Right atrium auricular region (tissue), 2 donors: ENCODE data around the gene SEMA3A. TPM values are rescaled to one million over a fixed set of nuclear protein-coding genes. Genes with fewer than 3 reads are reported as not detected.

Experiments
- DNase-seq: peaks from one replicate; pipeline ENCODE4 v3.0.0-alpha.2; 2019; ENCODE audit warnings: low spot score
- H3K27ac ChIP-seq, 2 donors: fragments of 200-600 bp; sonication (generic); 1 replicate in 1 of 2; 2 replicates in 1 of 2; pipeline ENCODE4 v1.5.1; 2016 to 2019
- H3K27me3 ChIP-seq, 2 donors: fragments of 200-600 bp; sonication (generic); one replicate each; pipeline versions ENCODE4 v1.5.1 to v1.6.0; 2017 to 2019
- H3K36me3 ChIP-seq: fragments of 200-600 bp; sonication (generic); one replicate; pipeline ENCODE4 v1.5.1; 2016
- H3K4me1 ChIP-seq, 2 donors: fragments of 200-600 bp; sonication (generic); one replicate each; pipeline versions ENCODE4 v1.5.1 to v1.6.0; 2017 to 2019
- H3K4me3 ChIP-seq, 2 donors: fragments of 200-600 bp; sonication (generic); 1 replicate in 1 of 2; 2 replicates in 1 of 2; pipeline ENCODE4 v1.5.1; 2017 to 2019; ENCODE audit warnings: mild to moderate bottlenecking in 1 of 2, moderate library complexity in 1 of 2
- H3K9me3 ChIP-seq, 2 donors: fragments of 200-600 bp; sonication (generic); one replicate each; pipeline ENCODE4 v1.5.1; 2019
- CTCF ChIP-seq, 2 donors: fragments of 200-600 bp; sonication (generic); IDR thresholded peaks; one replicate each; pipeline ENCODE4 v1.5.1; 2019; ENCODE audit warnings: antibody characterized with exemption in 2 of 2
- total RNA-seq, 2 donors: library from RNA; depleted of rRNA; stranded (reverse); fragments of >200 nt; gene quantifications; one replicate each; pipeline ENCODE4 v1.1.0, GENCODE V29; 2016

SEMA3A gene
- total RNA-seq, 2 donors from 2014 or later, result 3.6 to 6.1 TPM

DNA sequence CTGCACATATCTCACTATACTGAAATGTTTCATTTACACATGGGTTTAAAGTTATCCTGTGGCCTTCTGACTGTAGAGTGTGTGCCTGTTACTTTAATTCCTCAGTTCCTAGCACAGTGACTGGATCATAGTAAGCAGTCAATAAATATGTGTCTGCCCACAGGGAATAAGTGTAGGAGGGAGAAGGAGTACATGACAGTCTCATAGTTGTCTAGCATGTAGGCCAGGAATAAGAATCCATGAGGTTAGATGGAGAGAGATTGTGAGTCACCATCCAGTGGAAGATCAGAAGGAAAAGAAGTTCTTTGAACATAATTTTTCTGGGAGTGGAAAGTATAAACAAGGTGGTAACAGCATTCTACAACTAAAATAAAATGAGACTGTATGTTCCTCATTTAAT is 36.6 kb upstream of the SEMA3A start:
- H3K27me3 ChIP-seq, result no peaks in the 10 kb centered on the region
- H3K36me3 ChIP-seq, result no peaks in the 10 kb centered on the region
- no peaks in the 10 kb centered on the region for H3K4me1 ChIP-seq
- H3K4me3 ChIP-seq, result no peak overlapping the region
- no peak for TF ChIP-seq CTCF (IDR thresholded peaks at IDR 0.05)
- no peak overlapping the region for H3K27ac ChIP-seq
- H3K9me3 ChIP-seq, result no peaks in the 10 kb centered on the region
- DNase-seq, result no peak

- no peak overlapping the region for H3K27ac ChIP-seq
- H3K4me1 ChIP-seq, result no peaks in the 10 kb centered on the region
- no peak overlapping the region for H3K4me3 ChIP-seq
- H3K27me3 ChIP-seq, result no peaks in the 10 kb centered on the region
- no peak for TF ChIP-seq CTCF (IDR thresholded peaks at IDR 0.05)
- no peaks in the 10 kb centered on the region for H3K36me3 ChIP-seq
- H3K9me3 ChIP-seq, result no peaks in the 10 kb centered on the region
- DNase-seq, result no peak
Observed at GRCh38 chr7:84230491-84230890, 35.9 kb upstream of the SEMA3A start.

DNA sequence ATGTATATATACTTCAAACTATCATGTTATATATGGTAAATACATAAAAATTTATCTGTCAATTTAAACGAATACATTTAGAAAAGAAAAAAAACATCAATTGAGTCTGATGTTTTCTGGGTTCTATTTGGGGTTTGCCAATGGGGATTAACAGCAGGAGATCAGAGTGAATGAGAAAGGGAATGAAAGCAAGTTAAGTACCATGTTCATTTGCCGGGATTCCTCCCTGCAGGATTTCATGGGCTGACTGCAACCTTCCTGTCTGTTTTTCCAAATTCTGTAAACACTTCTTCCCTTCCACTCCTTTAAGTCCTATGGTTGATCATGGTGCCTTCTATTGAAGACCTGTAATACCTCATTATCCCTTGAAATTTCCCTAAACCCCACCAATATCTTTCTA is 33.9 kb upstream of the SEMA3A start:
- no peak for DNase-seq
- Histone ChIP-seq H3K27ac (no peak overlapping the region), H3K27me3 (no peaks in the 10 kb centered on the region)

GRCh38 chr7:84226759-84227158 is 32.2 kb upstream of the SEMA3A start:
- H3K9me3 ChIP-seq, result no peaks in the 10 kb centered on the region
- H3K4me3 ChIP-seq, result no peak overlapping the region
- no peak overlapping the region for H3K27ac ChIP-seq
- H3K36me3 ChIP-seq, result no peaks in the 10 kb centered on the region
- no peak for TF ChIP-seq CTCF (IDR thresholded peaks at IDR 0.05)
- no peaks in the 10 kb centered on the region for H3K27me3 ChIP-seq
- DNase-seq, result no peak
- H3K4me1 ChIP-seq, result no peaks in the 10 kb centered on the region

More for the DNA sequence above, 33.9 kb upstream of the SEMA3A start:
- H3K4me3 ChIP-seq, result no peak overlapping the region
- no peaks in the 10 kb centered on the region for H3K4me1 ChIP-seq
- no peaks in the 10 kb centered on the region for H3K9me3 ChIP-seq
- no peak for TF ChIP-seq CTCF (IDR thresholded peaks at IDR 0.05)
- H3K36me3 ChIP-seq, result no peaks in the 10 kb centered on the region

DNA sequence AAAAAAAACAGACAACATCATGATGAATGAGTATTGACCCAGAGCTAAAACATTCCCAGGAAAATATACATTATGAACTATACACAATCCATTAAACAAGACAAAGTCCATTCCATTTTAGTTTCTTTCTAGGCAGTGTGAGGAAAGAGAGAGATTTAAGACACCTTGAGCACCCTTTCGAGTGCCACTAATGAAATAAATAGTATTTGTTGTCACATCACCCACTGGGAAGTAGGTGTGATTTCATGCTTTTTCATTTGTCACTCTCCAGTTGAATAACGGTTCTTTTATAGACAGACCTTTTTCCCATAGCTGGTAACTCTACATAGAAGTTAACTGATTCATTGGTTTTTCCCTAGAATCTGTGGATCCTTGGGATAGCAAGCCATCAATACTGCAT is 29.9 kb upstream of the SEMA3A start:
- H3K36me3 ChIP-seq, result no peaks in the 10 kb centered on the region
- no peaks in the 10 kb centered on the region for H3K4me1 ChIP-seq
- no peaks in the 10 kb centered on the region for H3K9me3 ChIP-seq
- H3K27me3 ChIP-seq, result no peaks in the 10 kb centered on the region
- no peak for TF ChIP-seq CTCF (IDR thresholded peaks at IDR 0.05)
- no peak for DNase-seq
- no peak overlapping the region for H3K27ac ChIP-seq
- no peak overlapping the region for H3K4me3 ChIP-seq

DNA sequence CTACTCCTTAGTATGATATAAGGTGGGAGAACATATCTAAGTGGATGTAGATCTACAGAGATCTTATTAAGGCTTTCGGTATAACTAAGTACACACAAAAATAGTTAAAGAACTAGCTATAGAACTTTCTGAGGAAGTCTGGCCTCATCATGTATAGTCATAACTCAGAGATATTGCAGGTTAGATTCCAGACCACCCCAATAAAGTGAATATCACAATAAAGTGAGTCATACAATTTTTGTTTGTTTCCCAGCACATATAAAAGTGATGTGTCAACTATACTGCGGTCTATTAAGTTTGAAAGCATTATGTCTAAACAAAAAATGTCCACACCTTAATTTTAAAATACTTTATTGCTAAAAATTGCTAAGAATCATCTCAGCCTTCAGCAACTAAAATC is 24.7 kb upstream of the SEMA3A start:
- DNase-seq, result no peak
- no peak overlapping the region for H3K27ac ChIP-seq
- no peaks in the 10 kb centered on the region for H3K9me3 ChIP-seq
- no peaks in the 10 kb centered on the region for H3K4me1 ChIP-seq
- no peaks in the 10 kb centered on the region for H3K27me3 ChIP-seq
- H3K36me3 ChIP-seq, result no peaks in the 10 kb centered on the region
- H3K4me3 ChIP-seq, result no peak overlapping the region
- no peak for TF ChIP-seq CTCF (IDR thresholded peaks at IDR 0.05)
